ENCODE results near the gene PBXIP1.

The PBXIP1 gene

DNA sequence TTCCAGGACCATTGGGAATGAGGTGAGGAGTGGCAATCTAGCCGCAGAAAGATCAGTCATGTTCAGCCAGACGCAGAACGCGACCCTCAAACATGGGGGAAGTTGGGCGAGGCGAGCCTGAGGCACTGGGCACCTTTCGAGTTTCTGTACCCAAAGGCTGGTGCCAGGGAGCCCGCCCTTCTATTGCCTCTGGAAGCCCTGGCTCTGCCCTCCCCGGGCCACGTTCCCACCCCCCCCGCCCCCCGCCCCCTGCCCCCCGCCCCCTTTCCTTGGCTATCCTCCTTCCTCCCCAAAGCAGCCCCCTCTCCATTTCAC, 44.5 kb upstream of the PBXIP1 start:
- H3K27ac Mint-ChIP-seq: peak overlapping the region; percentile 98
- H3K36me3 Mint-ChIP-seq (ENCODE audit: low read depth): no peaks in the 10 kb centered on the region
- DNase-seq: no peak
- no peak for TF ChIP-seq CTCF (IDR thresholded peaks at IDR 0.05)
- peaks cover 4% of the 10 kb centered on the region for H3K27me3 Mint-ChIP-seq (ENCODE audit: low read depth, poor library complexity)
- H3K4me3 Mint-ChIP-seq: peak overlapping the region; percentile 91
- H3K9me3 Mint-ChIP-seq: no peaks in the 10 kb centered on the region
- peaks cover 42% of the 10 kb centered on the region for H3K4me1 Mint-ChIP-seq

DNA sequence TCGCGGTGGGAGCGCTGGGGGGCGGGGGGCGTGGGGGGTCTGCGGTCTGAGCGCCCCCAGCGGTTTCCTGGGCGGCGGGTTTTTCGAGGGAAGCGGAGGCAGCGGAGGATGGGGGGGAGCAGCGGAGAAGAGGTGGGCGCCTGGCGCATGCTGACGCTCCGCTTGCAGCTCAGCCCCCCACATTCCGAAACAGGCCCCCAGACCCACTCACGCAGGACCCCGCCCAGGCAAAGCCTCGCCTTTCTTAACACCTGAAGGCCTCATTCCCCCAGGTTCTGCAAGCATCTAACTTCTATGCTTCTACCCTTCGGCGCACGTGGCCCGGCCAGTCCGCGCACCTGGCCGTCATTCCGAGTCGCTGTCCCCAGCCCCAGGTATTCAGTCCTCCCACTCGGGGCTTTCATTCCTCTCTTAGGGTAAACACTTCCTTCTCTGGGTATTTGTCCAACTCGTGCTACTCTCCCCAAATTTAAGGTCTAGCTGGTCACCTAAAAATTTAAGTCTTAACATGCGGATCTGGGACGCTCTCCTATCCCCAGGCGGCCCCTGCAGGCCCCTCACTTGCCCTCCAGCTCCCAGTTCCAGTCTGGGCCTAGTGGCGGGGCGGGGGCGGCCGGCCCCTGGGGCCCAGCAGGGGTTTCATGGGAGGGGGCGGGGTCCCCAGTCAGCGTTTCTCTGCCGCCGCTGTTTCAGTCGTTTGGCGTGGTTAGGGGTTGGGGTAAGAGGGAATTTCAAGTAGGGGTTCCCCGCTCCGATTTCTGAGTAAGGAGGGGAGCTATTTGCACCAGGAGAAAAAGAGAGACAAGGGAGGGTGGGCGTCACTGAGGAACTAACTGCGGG, 43.9 kb upstream of the PBXIP1 start:
- H3K9me3 Mint-ChIP-seq: no peaks in the 10 kb centered on the region
- H3K4me1 Mint-ChIP-seq: peaks cover 42% of the 10 kb centered on the region
- H3K36me3 Mint-ChIP-seq (ENCODE audit: low read depth): no peaks in the 10 kb centered on the region
- peak; percentile 61 for DNase-seq
- H3K27ac Mint-ChIP-seq: peak overlapping the region; percentile 98
- H3K4me3 Mint-ChIP-seq: peak overlapping the region; percentile 91
- no peak for TF ChIP-seq CTCF (IDR thresholded peaks at IDR 0.05)
- H3K27me3 Mint-ChIP-seq (ENCODE audit: low read depth, poor library complexity): peaks cover 4% of the 10 kb centered on the region

GRCh38 chr1:154998818-154999570, 43.1 kb upstream of the PBXIP1 start:
- H3K27ac Mint-ChIP-seq: no peak overlapping the region
- TF ChIP-seq CTCF (IDR thresholded peaks at IDR 0.05): peak; percentile 76
- peak; percentile 82 for DNase-seq
- H3K4me1 Mint-ChIP-seq: peaks cover 40% of the 10 kb centered on the region
- H3K4me3 Mint-ChIP-seq: peak overlapping the region; percentile 76
- H3K27me3 Mint-ChIP-seq (ENCODE audit: low read depth, poor library complexity): peaks cover 4% of the 10 kb centered on the region
- H3K9me3 Mint-ChIP-seq: no peaks in the 10 kb centered on the region
- H3K36me3 Mint-ChIP-seq (ENCODE audit: low read depth): no peaks in the 10 kb centered on the region

DNA sequence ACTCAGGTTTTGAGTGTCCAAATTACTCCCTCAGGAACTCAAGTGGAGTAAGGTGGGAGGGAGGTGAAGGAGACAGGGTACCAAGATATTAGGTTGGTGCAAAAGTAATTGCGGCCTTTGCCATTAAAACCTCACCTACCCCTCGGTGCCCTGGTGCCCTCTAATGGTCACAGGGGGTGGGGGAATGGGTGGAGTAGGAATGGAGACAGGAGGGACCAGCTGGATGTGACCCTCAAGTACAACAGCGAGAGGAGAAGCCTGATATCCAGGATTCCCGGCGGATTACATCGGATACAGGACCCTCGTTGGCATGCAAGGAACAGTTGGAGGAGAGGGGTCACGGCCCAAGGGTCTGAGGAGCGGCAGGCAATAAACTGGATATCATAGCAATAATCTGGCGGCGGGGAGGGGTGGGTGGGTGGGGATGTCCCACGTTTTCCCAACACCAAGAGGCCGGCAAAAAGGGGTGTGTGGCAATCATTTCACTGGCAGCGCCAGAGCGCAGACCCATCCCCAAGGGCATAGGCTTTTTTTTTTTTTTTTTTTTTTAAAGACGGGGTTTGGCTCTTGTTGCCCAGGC, 42.4 kb upstream of the PBXIP1 start:
- H3K36me3 Mint-ChIP-seq (ENCODE audit: low read depth): no peaks in the 10 kb centered on the region
- H3K27ac Mint-ChIP-seq: no peak overlapping the region
- no peak for DNase-seq
- no peak for TF ChIP-seq CTCF (IDR thresholded peaks at IDR 0.05)
- peaks cover 4% of the 10 kb centered on the region for H3K27me3 Mint-ChIP-seq (ENCODE audit: low read depth, poor library complexity)
- no peak overlapping the region for H3K4me3 Mint-ChIP-seq
- peaks cover 38% of the 10 kb centered on the region for H3K4me1 Mint-ChIP-seq
- no peaks in the 10 kb centered on the region for H3K9me3 Mint-ChIP-seq

GRCh38 chr1:154996966-154997701, 41.2 kb upstream of the PBXIP1 start:
- Mint-ChIP-seq H3K4me1 (peaks cover 48% of the 10 kb centered on the region), H3K9me3 (no peaks in the 10 kb centered on the region), H3K27ac (no peak overlapping the region), H3K27me3 (ENCODE audit: low read depth, poor library complexity) (peaks cover 4% of the 10 kb centered on the region), H3K4me3 (no peak overlapping the region), H3K36me3 (ENCODE audit: low read depth) (no peaks in the 10 kb centered on the region)
- DNase-seq: no peak
- TF ChIP-seq CTCF (IDR thresholded peaks at IDR 0.05): no peak

All from nephron progenitor cell (in vitro differentiated cells).